Stimulated activated CD4-positive, alpha-beta T cell treated with anti-CD3 and anti-CD28 coated beads, Interleukin-4, amount 100 ng/mL, for 24 hours (primary cell): ENCODE data around the gene TLE2.
"Not testable (repeated sequence)": the region's sequence is repeated elsewhere in the genome, so short reads cannot be mapped to it uniquely, and the experiment has no call there.

Experiments
- DNase-seq: peaks from one replicate; pipeline ENCODE4 v3.0.0-alpha.2; 2020

Gene TLE2

DNA sequence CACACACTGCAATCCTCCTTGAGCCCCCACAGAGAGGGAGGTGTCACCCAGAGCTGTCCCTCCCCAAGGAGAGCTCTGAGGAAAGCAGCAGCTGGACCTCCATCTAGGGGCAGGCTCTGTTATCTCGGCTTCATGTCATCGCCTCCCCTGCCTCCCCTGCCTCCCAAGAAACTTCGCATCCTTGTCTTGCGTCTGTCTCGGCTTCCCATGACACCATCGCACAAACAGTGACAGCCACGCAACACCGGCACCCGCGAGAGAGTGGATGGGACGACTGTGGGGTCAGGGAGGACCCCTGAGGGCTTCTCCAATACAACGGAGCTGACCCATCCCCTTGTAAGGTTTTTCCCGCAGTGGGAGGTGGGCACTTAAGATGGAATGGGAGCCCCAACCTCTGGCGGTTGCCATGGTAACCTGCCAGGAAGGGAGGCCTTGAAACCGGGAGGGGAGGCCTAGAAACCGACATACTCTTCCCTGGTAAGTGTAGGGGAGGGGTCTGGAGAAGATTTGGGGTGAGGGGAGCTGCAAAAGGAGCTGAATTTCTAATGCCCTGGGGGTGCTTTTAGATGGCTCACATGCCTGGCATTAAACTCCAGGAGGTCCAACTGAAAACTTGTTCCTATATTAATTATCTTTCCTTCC, 16.3 kb downstream of the TLE2 start:
- DNase-seq, result no peak

DNA sequence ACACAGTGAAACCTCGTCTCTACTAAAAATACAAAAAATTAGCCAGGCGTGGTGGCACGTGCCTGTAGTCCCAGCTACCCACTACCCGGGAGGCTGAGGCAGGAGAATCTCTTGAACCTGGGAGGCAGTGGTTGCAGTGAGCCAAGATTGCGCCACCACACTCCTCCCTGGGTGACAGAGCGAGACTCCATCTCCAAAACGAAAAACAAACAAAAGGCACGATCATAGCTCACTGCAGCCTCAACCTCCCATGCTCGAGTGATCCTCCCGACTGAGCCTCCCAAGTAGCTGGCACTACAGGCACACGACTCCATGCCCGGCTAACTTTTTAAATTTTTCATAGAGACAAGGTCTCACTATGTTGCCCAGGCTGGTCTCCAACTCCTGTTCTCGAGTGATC, 17.0 kb downstream of the TLE2 start:
- DNase-seq, result not testable (repeated sequence)

DNA sequence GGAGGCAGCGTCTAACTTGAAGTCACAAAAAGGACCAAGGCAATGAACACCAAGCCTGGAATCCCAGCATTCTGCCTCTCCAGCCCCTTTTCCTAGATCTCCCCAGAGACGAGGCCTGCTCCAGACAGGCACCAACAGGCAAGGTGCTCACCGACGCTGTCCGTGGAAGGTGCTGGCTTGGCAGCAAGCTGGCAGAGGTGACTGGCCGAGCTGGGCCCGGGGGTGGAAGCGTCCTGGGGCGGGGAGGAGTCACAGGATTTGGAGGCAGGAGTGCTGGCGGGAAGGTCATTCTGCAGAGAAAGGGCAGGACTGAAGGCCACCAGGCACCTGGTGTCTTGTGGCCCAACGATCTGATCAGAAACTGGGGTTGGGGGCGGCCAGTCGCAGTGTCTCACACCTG, 18.2 kb downstream of the TLE2 start:
- no peak for DNase-seq

GRCh38 chr19:3008994-3009393, 20.1 kb downstream of the TLE2 start:
- DNase-seq, result no peak

- DNase-seq, result no peak
Measured at GRCh38 chr19:3007975-3008374, 21.1 kb downstream of the TLE2 start.

GRCh38 chr19:3006075-3006767, 22.9 kb downstream of the TLE2 start:
- DNase-seq, result no peak

DNA sequence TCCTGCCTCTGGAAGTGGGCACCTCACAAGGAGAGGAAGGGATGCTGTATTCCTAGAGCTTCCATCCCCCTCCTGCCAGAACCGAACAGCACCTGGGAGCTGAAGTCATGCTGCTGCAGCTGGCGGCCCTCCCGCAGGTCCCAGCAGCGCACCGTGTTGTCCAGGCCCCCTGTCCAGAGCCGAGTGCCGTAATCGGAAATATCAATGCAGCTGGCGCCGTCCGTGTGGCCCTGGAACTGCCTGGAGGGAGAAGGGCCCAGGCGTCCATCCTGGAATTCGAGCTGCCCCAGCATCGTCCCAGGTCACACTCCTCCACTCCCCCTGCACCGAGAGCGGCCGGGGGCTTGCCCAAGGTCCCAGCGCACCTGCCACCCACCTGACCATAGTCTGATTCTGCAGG, 23.7 kb downstream of the TLE2 start:
- DNase-seq, result no peak

DNA sequence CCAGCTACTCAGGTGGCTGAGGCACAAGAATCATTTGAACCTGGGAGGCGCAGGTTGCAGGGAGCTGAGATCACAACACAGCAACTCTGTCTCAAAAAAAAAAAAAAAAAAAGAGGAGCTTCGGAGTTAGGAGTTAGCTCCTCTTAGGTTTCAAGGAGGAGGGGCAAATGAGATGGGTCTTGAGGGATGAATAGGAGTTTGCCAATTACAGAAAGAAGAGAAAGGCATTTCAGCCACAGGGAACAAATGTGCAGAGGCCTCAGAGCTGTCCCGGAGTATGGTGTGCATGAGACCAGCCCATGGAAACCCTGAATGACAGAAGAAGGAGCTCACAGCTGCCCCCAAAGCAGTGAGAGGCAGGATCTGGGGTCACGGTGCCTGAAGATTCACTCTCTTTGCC, 24.6 kb downstream of the TLE2 start:
- DNase-seq, result no peak

DNA sequence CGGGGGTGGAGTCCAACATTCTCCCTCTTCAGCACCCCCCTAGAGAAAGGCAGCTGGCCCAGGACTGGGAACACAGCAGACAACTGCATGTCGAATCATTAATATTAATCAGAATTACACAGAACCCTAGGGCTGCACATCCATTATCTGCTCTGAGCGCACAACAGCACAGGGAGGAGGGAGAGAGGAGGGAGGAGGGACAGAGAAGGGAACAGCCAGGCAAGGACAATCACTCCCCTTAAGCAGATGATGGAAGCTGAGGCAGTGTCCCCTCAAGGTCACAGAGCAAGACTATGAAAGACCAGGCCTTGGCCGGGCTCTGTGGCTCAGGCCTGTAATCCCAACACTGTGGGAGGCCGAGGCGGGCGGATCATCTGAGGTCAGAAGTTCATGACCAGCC, 26.0 kb downstream of the TLE2 start:
- no peak for DNase-seq

DNA sequence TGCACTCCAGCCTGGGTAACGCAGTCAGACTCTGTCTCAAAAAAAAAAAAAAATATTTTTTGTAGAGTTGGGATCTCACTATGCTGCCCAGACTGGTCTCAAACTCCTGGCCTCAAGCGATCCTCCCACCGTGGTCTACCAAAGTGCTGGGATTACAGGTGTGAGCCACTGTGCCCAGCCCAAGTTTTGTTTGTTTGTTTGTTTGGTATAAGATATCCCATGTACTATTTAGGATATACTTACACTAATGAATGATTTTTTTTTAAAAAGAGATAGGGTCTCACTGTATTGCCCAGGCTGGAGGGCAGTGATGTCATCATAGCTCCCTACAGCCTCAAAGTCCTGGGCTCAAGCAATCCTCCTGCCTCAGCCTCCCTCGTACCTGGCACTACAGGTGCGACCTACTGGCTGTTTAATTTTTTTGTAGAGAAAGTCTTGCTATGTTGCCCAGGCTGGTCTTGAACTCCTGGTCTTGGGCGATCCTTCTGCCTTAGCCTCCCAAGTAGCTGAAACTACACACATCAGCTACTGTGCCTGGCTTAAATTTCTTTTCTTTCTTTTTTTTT, 27.8 kb downstream of the TLE2 start:
- no peak for DNase-seq

- no peak for DNase-seq
Measured at GRCh38 chr19:2998642-2999041, 30.4 kb downstream of the TLE2 start.

- no peak for DNase-seq
Measured at GRCh38 chr19:2997720-2998119, 31.4 kb downstream of the TLE2 start.

GRCh38 chr19:2994588-2995131, 34.4 kb downstream of the TLE2 start:
- no peak for DNase-seq

- DNase-seq, result no peak
Measured at GRCh38 chr19:2993579-2993978, 35.5 kb downstream of the TLE2 start.

DNA sequence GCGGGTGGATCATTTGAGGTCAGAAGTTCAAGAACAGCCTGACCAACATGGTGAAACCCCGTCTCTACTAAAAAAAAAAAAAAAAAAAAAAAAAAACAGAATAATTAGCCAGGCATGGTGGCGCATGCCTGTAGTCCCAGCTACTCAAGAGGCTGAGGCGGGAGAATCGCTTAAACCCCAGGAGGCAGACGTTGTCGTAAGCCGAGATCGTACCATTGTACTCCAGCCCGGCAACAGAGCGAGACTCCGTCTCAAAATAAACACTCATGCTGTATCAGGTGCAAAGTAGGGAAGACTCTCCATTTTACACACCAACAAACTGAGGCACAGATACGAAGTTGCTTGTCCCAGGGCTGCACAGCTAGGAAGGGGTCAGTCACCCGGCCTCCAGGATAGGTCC, 36.1 kb downstream of the TLE2 start:
- no peak for DNase-seq

- DNase-seq, result not testable (repeated sequence)
Measured at GRCh38 chr19:2992333-2992732, 36.7 kb downstream of the TLE2 start.

- DNase-seq, result no peak
Measured at GRCh38 chr19:2989236-2989946, 39.7 kb downstream of the TLE2 start.

GRCh38 chr19:2988568-2988967, 40.5 kb downstream of the TLE2 start:
- no peak for DNase-seq

GRCh38 chr19:2987797-2988196, 41.3 kb downstream of the TLE2 start:
- no peak for DNase-seq

- no peak for DNase-seq
Measured at GRCh38 chr19:2986951-2987524, 42.0 kb downstream of the TLE2 start.

DNA sequence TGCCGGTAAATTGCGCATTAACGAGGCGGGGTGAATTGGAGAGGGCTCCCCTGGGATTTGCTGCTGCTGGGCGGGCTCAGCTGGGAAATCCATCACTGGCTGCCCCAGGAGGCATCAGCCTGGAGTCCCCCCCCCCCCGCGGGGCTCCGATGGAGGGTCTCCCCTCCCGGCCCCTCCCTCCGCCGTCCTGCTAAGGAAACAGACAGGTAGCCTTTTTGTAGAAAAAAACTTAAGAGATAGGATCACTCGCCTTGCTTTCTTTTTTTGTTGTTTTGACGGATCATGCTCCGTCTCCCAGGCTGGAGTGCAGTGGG, 44.9 kb downstream of the TLE2 start:
- no peak for DNase-seq

DNA sequence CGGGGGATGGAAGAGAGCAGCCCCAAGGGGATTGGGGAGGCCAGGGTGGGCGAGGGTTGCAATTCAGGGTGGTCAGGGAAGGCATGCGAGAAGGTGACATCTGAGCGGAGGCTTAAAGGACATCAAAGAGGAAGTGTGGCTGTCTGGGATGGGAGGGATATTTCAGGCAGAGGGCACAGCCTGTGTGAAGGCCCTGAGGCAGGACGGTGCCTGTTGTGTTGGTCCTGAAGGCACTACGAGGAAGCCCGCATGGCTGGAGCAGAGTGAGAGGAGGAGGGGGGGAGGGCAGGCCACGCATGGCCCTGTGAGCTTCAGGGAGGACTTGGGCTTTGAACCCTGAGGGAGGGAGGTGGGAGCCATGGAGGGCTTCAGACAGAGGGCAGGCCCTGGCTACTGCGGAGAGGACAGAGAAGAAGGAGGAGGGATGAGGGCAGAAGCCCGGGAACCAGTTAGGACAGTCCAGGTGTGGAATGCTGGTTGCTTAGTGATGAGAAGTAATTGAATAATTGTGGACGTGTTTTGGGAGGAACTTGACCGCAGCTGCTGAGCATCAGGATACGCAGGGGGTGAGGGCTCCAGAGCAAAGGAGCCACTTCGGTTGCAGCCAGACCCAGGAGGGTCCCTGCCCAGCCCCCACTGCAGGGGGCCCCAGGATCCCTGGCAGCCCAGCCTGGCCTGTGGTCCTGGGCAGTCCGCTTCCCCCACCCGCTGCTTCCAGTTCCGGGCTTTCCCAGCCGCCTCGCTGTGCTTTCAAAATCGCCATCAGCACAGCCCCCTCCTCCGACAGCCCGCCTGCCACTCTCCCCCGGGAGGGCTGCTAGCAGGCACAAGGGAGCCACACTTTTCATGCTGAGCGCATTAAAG, 45.5 kb downstream of the TLE2 start:
- no peak for DNase-seq

DNA sequence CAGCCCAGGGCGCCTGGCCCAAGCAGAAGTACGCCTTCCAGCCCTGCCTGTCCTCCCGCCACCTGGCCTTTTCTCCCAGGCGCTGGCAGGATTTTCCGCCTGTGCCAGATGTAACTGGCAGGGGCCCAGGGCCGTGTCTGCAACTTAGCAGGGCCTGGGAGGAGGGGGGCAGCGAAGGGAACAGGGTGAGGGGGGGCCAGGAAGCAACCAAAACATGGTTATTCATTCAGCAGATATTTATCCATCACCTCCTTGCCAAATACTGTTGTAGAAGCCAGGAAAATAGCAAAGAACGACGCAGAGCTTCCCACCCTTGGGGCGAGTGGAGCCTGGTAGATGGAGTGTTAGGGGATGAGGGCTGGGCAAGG, 46.1 kb downstream of the TLE2 start:
- no peak for DNase-seq
